Astrocyte of the spinal cord (primary cell): ENCODE measurements around the gene TRIM22.

ENCODE experiments used
- DNase-seq: peaks from one replicate; pipeline ENCODE4 v3.0.0; 2011; ENCODE audit warnings: low read depth, low spot score
- H3K4me3 ChIP-seq: 2 replicates; pipeline ENCODE4 v1.5.1; 2011; ENCODE audit warnings: low read depth, mild to moderate bottlenecking, low read length, moderate library complexity
- CTCF ChIP-seq: IDR thresholded peaks from 2 replicates; pipeline ENCODE4 v1.5.1; 2012; ENCODE audit warnings: low read depth, mild to moderate bottlenecking, low read length, inconsistent platforms
- in situ Hi-C: cut with HindIII; loops from 2 replicates; pipeline ENCODE4 v1.10.0; 2017; ENCODE audit warnings: low sequenced_read_pairs

Gene TRIM22

GRCh38 chr11:5726351-5726750, 36.8 kb downstream of the TRIM22 start:
- no peak for TF ChIP-seq CTCF
- no peak for DNase-seq
- in situ Hi-C loops, result no loop called here
- H3K4me3 ChIP-seq, result no peak overlapping the region

DNA sequence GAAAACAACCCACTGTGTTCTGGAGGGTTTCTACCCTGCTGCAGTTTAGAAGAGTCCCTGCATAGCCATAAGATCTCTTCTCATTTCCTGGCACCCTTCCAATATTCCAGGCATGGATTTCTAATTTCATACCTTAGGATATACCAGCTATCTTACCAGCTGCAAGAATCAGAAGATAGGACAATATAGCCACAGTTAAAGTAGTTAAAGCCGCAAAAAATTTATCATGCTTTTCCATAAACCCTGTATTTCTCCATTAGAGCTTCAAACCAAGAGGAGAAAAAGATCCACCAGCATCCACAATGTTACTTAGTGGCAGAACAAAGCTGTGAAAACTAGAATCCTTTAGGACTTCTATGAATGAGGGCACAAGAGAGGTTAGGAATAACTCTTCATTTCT, 38.1 kb downstream of the TRIM22 start:
- TF ChIP-seq CTCF, result no peak
- in situ Hi-C loops, result no loop called here
- H3K4me3 ChIP-seq, result no peak overlapping the region
- DNase-seq, result no peak

- no peak within 1 kb of the TSS for H3K4me3 ChIP-seq
- TF ChIP-seq CTCF, result no peak
- DNase-seq, result no peak
- in situ Hi-C loops, result no loop called here
Measured at GRCh38 chr11:5736396-5736795, 46.8 kb downstream of the TRIM22 start, which contains the start of gene OR56B1. Gene OR56B1 (plus strand): TSS chr11:5736448. CDS start chr11:5736517, 69 bp downstream.

DNA sequence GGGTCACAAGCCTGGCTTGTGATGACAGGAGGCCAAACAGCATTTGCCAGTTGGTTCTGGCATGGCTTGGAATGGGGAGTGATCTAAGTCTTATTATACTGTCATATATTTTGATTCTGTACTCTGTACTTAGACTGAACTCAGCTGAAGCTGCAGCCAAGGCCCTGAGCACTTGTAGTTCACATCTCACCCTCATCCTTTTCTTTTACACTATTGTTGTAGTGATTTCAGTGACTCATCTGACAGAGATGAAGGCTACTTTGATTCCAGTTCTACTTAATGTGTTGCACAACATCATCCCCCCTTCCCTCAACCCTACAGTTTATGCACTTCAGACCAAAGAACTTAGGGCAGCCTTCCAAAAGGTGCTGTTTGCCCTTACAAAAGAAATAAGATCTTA, 47.5 kb downstream of the TRIM22 start:
- no peak for TF ChIP-seq CTCF
- peak; percentile 66 for DNase-seq
- no peak overlapping the region for H3K4me3 ChIP-seq
- in situ Hi-C loops, result no loop called here

GRCh38 chr11:5737670-5738392, 48.2 kb downstream of the TRIM22 start:
- no peak for TF ChIP-seq CTCF
- in situ Hi-C loops, result no loop called here
- H3K4me3 ChIP-seq, result no peak overlapping the region
- no peak for DNase-seq

- DNase-seq, result no peak
- in situ Hi-C loops, result no loop called here
- no peak overlapping the region for H3K4me3 ChIP-seq
- TF ChIP-seq CTCF, result no peak
Measured at GRCh38 chr11:5738431-5738830, 48.8 kb downstream of the TRIM22 start.

- TF ChIP-seq CTCF, result no peak
- DNase-seq, result no peak
- H3K4me3 ChIP-seq, result no peak overlapping the region
- in situ Hi-C loops, result no loop called here
Measured at GRCh38 chr11:5746614-5747013, 57.0 kb downstream of the TRIM22 start.
